Skeletal muscle satellite cell (primary cell): ENCODE data around the gene PTOV1.

Experiments used
- H3K27me3 ChIP-seq: 2 replicates; pipeline ENCODE4 v1.7.0; 2013; ENCODE audit warnings: low read length; ENCODE audit not compliant: control insufficient read depth, insufficient read depth
- H3K36me3 ChIP-seq: 2 replicates; pipeline ENCODE4 v1.7.0; 2013; ENCODE audit warnings: mild to moderate bottlenecking, control low read depth, low read length; ENCODE audit not compliant: insufficient read depth
- H3K4me1 ChIP-seq: 2 replicates; pipeline ENCODE4 v1.7.0; 2013; ENCODE audit warnings: low read length; ENCODE audit not compliant: control insufficient read depth, insufficient read depth
- H3K4me2 ChIP-seq: 2 replicates; pipeline ENCODE4 v1.7.0; 2013; ENCODE audit warnings: mild to moderate bottlenecking, low read length
- H3K4me3 ChIP-seq: 2 replicates; pipeline ENCODE4 v1.7.0; 2013; ENCODE audit warnings: low read length
- H3K9ac ChIP-seq: 2 replicates; pipeline ENCODE4 v1.7.0; 2013; ENCODE audit warnings: mild to moderate bottlenecking, low read depth, low read length, moderate library complexity
- H3K9me3 ChIP-seq: replicated peaks from 2 replicates; pipeline ENCODE4 v1.7.0; 2013; ENCODE audit warnings: mild to moderate bottlenecking, control low read depth, low read length

PTOV1 gene

DNA sequence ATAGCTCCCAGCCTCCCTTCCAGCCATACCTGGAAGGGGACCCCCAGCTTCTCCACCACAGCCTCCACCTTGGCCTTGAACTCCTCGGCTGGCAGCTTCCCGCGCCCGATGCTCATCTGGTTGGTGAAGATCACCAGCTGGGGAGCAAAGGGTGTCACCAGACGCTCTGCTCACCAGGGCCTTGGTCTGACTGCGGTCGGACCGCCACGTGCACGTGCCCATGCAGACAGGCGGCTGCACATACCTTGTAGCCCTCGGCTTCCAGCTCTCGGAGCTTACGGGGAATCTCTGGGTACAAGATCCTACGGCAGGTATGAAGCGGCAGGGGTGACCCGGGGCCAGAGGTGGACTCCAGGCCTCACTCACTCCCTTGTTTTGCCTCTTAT, 13.0 kb downstream of the PTOV1 start:
- Histone ChIP-seq H3K4me3 (no peak overlapping the region), H3K36me3 (peaks cover 49% of the 10 kb centered on the region), H3K4me1 (peaks cover 35% of the 10 kb centered on the region)

DNA sequence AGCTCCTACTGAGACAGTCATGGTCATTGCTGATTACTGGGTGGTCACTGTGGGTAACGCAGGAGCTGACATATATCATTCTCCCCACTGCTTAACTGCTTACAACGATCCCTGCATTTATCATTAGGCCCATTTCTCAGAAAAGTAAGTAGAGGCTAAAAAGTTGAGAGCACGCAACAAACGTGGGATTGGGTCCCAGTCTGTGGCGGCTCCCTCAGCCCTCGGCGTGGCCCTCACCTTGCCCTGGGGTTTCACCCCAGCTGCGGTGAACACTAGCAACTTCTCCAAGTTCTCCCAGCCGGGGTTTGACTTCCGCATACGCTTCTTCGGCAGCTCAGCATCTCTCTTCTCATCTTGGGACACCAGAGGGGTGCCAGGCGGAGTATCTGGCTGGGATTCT, 13.9 kb downstream of the PTOV1 start:
- Histone ChIP-seq H3K4me3 (no peak overlapping the region), H3K36me3 (peaks cover 45% of the 10 kb centered on the region), H3K4me1 (peaks cover 30% of the 10 kb centered on the region)

More for the DNA sequence above, 13.0 kb downstream of the PTOV1 start:
- Histone ChIP-seq H3K9me3 (no peaks in the 10 kb centered on the region), H3K27me3 (no peaks in the 10 kb centered on the region), H3K4me2 (no peak overlapping the region), H3K9ac (no peak overlapping the region)

DNA sequence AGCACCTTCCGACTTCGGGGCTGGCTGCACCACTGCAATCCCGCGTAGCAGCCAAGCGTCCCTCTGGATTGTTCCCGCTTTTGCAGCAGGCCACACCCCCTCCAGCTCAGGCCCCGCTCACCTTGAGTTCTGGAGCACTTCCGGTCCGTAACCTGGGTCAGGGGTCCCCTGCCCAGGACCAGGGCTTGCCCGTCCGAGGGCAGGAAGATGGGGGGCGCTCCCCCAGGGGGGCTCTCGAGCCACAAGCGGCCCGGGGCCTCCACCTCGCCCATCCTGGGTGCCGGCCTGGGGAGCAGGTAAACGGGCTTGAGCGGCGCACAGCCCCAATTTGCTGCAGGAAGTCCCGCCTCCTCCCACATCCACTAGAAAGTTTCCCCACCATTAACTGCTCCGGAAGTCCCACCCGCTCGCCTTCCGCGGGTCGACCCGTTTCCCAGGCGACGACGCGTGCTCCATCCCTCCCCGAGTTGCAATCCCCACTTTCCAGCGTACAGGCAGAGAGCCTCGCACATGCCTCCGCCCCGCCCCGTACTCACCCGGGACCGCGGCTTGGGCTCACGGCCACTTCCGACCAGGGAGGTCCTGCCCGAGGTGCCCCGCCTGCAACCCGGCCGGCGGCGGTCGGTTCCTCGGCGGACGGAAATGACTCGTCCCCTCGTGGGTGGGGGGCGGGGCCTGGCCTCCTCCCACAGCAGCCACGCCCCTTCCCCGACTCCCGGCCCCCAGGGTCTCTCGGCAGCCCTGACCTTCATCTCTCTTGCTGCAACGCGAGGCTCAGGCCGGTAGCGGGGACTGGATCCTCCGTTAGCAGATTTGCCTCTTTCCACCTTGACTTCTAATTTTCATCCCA, 16.2 kb downstream of the PTOV1 start, which contains the start of gene PNKP:
Gene PNKP (minus strand): TSS at position 644 of the 850 bp plus-strand sequence. CDS start 372 bp downstream, at position 272.
- peaks cover 37% of the 10 kb centered on the region for H3K4me1 ChIP-seq
- H3K27me3 ChIP-seq: no peaks in the 10 kb centered on the region
- no peaks in the 10 kb centered on the region for H3K9me3 ChIP-seq
- H3K4me3 ChIP-seq: peak within 1 kb of the TSS; percentile 84
- H3K9ac ChIP-seq: peak within 1 kb of the TSS; percentile 85
- peak within 1 kb of the TSS; percentile 90 for H3K4me2 ChIP-seq
- H3K36me3 ChIP-seq: peaks cover 35% of the 10 kb centered on the region

More for the DNA sequence above, 13.9 kb downstream of the PTOV1 start:
- H3K9me3 ChIP-seq: no peaks in the 10 kb centered on the region
- H3K9ac ChIP-seq: no peak overlapping the region
- no peaks in the 10 kb centered on the region for H3K27me3 ChIP-seq
- peak overlapping the region; percentile 90 for H3K4me2 ChIP-seq

DNA sequence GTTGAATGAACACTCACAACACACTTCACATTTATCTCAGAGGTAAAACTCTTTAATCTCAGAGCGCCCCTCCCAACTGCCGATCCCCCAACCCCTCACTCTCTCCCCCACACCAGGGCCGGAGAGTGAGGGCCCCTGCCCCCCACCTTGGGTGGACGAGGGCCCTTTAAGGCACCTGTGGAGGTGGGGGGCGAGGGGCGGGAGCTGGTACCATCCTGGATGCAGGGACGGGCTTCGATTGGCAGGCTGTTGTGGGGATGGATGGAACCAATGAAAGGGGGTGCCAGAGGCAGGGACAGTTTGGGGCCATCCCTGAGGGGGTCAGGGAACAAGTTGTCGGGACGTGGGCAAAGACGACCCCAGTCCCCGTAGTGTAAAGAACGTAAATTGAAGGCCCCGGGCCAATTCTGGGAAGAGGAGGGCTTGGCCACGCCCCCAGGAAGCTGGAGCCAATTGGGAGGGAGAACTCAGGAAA, 18.1 kb downstream of the PTOV1 start:
- H3K4me3 ChIP-seq: peak overlapping the region; percentile 66
- no peaks in the 10 kb centered on the region for H3K27me3 ChIP-seq
- H3K9ac ChIP-seq: peak overlapping the region; percentile 53
- no peaks in the 10 kb centered on the region for H3K9me3 ChIP-seq
- peaks cover 19% of the 10 kb centered on the region for H3K36me3 ChIP-seq
- H3K4me1 ChIP-seq: peaks cover 37% of the 10 kb centered on the region
- peak overlapping the region; percentile 86 for H3K4me2 ChIP-seq

DNA sequence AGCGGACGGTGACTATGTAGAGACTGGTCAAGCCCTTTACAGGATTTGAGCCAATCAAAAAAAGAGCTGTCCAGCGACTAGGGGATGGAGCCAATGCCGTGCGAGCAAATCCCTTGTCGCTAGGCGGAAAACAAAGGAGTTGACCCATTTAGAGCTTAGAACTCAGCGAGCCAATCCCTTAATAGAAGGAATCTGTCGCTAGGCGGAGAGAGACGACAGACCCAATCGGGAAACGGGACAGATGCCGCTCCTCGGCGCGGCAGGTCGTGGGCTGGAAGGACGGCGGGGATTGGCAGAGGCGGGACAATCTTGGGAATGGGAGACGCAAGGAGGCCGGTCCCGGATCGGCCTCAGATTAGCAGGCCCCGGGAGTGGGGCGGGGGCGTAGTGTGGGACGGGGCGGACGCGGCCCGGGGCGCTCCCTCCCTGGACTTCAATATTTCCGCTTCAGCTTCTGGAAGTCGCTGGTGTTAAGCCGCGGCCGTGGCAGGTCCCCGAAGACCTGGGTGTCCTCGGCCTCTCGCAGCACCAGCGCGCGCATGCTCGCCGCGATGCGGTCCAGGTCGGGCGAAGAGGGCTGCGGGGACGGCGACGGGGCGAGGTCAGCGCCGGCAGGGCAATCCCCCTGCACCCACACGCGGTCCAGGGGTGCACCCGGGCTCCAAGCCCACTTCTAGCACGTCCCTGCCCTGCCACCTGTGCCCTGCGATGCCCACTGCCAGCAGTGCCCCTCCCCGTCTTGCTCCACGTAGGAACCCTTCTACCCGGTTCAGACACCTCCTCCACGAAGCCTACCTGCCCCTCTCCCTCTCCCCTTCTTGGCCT, 18.7 kb downstream of the PTOV1 start:
- peak overlapping the region; percentile 66 for H3K4me3 ChIP-seq
- H3K9ac ChIP-seq: peak overlapping the region; percentile 67
- peaks cover 38% of the 10 kb centered on the region for H3K4me1 ChIP-seq
- no peaks in the 10 kb centered on the region for H3K27me3 ChIP-seq
- peaks cover 12% of the 10 kb centered on the region for H3K36me3 ChIP-seq
- H3K4me2 ChIP-seq: peak overlapping the region; percentile 86
- H3K9me3 ChIP-seq: no peaks in the 10 kb centered on the region

DNA sequence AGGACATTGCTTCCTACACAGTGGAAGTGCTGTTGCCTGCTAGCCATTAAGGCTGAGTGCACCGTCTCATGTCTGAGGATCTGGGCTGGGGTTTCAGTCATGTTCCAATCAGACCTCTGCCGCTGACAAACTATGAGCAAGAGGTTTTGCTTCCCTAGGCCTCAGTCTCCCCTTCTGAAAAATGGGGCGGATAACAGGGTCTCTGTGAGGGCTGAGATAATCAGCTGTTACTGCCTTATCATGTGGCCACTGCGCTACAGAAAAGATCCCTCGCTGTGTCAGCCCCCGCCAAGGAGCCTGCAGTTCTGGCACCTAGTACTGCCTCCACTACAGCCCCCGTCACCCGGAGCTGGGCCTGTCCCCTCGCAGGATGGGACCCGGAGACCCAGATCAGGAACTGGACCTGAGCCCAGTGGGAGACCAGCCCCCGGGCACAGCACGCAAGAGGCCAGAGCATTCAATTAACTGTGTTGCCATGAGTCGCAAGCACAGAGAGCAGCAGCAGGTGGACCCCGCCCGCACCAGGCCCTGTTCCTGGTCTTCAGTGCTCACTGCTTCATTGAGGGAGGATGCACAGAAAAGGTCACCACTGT, 19.4 kb downstream of the PTOV1 start:
- Histone ChIP-seq H3K27me3 (no peaks in the 10 kb centered on the region), H3K4me2 (peak overlapping the region; percentile 84), H3K36me3 (peaks cover 8% of the 10 kb centered on the region), H3K4me3 (peak overlapping the region; percentile 66), H3K9ac (peak overlapping the region; percentile 67), H3K4me1 (peaks cover 45% of the 10 kb centered on the region), H3K9me3 (no peaks in the 10 kb centered on the region)

DNA sequence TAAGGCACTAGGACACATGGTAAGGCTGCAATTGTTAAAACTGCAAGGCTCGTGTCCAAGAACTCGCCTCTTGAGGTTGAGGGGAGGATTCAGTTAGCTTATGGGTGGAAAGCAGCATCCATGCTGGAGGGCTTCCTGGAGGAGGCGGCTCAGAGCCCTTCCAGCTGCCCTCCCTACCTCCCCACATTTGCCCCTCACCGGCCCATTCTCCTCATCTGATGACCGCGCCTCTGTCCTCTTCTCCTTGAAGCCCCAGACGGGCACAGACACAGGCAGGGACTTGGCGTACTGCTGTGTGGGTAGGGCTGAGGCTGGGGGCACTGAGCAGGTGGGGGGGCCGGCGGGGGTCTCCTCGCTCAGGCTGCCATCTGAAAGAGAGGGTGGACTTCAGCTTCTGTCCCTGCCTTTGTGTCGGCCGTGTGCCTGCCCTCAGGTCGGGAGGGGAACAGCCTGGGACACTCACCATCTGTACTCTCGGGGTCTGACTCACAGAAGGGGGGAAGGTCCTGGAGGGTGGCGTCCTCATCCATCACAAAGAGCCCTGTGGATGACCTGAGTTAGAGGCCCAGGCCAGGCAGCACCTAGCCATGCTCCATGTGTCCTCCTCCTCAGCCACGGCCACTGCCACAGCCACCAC, 20.5 kb downstream of the PTOV1 start:
- Histone ChIP-seq H3K9me3 (no peaks in the 10 kb centered on the region), H3K27me3 (no peaks in the 10 kb centered on the region), H3K36me3 (peaks cover 8% of the 10 kb centered on the region), H3K9ac (no peak overlapping the region), H3K4me1 (peaks cover 39% of the 10 kb centered on the region), H3K4me3 (no peak overlapping the region), H3K4me2 (no peak overlapping the region)

DNA sequence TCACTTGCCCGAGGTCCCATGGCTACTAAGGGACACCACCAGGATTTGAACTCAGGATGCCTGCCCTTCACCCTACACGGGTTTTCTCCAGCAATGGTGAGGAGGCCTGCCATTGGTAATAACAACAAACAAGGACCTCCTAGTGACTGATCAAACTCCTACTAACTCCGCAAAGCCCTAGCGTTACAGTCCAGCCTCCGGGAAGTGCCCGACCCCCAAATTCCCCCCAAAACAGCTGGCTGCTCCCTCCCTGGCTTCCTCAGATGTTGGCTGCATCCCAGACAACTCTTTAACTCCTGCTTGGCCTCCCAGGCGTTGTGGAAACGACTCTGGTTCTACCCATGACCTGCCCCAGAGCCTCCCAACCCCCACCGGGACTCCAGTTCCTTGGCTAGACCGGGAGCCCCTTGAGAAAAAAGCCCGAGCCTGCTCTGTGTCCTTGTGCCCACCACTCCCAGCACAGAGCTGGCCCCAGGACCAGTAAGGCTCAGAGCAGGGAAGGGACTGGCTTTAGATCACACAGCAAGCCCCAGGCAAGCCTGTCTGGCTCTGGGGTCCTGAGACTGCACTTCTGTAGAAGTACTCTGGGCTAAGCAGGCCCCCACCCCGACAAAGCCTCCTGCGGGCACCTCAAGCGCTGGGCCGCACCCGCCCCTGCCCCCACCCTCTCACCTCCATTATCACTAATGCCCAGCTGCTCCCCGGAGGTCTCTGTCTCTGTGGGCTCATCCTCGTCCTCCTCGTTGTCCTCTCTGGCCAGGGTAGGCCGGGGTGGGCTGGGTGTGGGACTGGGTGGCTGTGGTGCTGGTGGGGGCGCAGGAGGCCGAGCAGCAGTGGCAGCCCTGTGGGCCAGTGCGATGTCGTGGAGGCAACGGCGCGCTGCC, 21.5 kb downstream of the PTOV1 start:
- no peak overlapping the region for H3K9ac ChIP-seq
- no peak overlapping the region for H3K4me2 ChIP-seq
- no peaks in the 10 kb centered on the region for H3K27me3 ChIP-seq
- no peak overlapping the region for H3K4me3 ChIP-seq
- peaks cover 35% of the 10 kb centered on the region for H3K4me1 ChIP-seq
- no peaks in the 10 kb centered on the region for H3K9me3 ChIP-seq
- peaks cover 8% of the 10 kb centered on the region for H3K36me3 ChIP-seq

DNA sequence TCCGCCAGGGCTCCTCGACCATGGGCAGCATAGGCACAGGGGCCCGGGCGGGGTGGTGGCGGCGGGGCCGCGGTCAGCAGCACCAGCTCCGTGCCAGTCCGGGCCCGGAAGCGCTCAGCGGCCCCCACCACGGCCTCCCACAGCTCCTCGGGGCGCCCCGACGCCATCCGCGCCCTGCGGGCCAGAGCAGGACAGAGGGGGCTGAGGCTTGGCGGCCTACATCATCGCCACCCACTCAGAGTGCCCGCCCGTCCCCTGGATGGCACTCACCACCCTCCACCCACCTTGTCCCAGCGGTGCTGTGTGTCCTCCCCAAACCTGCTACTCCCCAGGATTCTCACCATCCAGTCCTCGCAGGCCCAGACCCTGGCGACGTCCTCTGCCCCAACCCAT, 22.2 kb downstream of the PTOV1 start:
- no peak overlapping the region for H3K9ac ChIP-seq
- H3K4me2 ChIP-seq: no peak overlapping the region
- H3K36me3 ChIP-seq: peaks cover 8% of the 10 kb centered on the region
- peaks cover 34% of the 10 kb centered on the region for H3K4me1 ChIP-seq
- H3K4me3 ChIP-seq: no peak overlapping the region
- H3K27me3 ChIP-seq: no peaks in the 10 kb centered on the region
- no peaks in the 10 kb centered on the region for H3K9me3 ChIP-seq

DNA sequence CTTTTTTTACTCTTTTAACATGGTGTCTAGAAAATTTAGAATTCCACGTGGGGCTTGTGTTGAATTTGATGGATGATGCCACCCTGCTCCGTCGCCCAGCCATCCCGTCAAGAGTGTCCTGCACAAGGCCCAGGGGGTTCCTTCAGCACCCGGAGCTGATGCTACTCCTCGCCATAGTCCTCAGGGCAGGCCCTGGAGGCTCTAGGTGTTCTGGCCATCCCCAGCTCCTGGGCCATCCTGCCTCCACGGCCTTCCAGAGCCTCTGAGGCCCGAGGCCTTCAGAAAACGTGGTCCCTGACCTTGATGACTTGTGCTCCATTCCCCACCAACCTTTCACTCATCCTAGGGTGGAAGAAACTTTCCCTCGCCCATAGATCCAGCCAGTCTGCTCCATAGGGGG, 22.9 kb downstream of the PTOV1 start:
- no peaks in the 10 kb centered on the region for H3K27me3 ChIP-seq
- peaks cover 8% of the 10 kb centered on the region for H3K36me3 ChIP-seq
- no peak overlapping the region for H3K9ac ChIP-seq
- no peak overlapping the region for H3K4me3 ChIP-seq
- peaks cover 38% of the 10 kb centered on the region for H3K4me1 ChIP-seq
- H3K9me3 ChIP-seq: no peaks in the 10 kb centered on the region
- H3K4me2 ChIP-seq: no peak overlapping the region
